Neuronal stem cell (in vitro differentiated cells): ENCODE measurements around the gene SMC5.
"Not testable (repeated sequence)": the region's sequence is repeated elsewhere in the genome, so short reads cannot be mapped to it uniquely, and the experiment has no call there.

Source experiments
- DNase-seq: peaks from one replicate; pipeline ENCODE4 v3.0.0-alpha.2; 2013; ENCODE audit warnings: low spot score
- H2AFZ ChIP-seq: one replicate; pipeline ENCODE4 v1.6.1; 2013; ENCODE audit warnings: mild to moderate bottlenecking, low read length, inconsistent platforms
- H2AK5ac ChIP-seq: 2 replicates; pipeline ENCODE4 v1.6.1; 2013; ENCODE audit warnings: low read depth, mild to moderate bottlenecking, inconsistent platforms, low read length, moderate library complexity, mixed read lengths
- H2BK120ac ChIP-seq: 2 replicates; pipeline ENCODE4 v1.6.1; 2013; ENCODE audit warnings: low read depth, mild to moderate bottlenecking, inconsistent platforms, low read length, moderate library complexity, mixed read lengths
- H2BK12ac ChIP-seq: one replicate; pipeline ENCODE4 v1.6.1; 2013; ENCODE audit warnings: low read length, inconsistent platforms
- H2BK15ac ChIP-seq: 2 replicates; pipeline ENCODE4 v1.6.1; 2013; ENCODE audit warnings: mild to moderate bottlenecking, low read length, inconsistent platforms, mixed read lengths
- H2BK5ac ChIP-seq: one replicate; pipeline ENCODE4 v1.6.1; 2013; ENCODE audit warnings: inconsistent platforms, mild to moderate bottlenecking, low read length, moderate library complexity
- H3K14ac ChIP-seq: one replicate; pipeline ENCODE4 v1.6.1; 2013; ENCODE audit warnings: low read length, inconsistent platforms
- H3K18ac ChIP-seq: 2 replicates; pipeline ENCODE4 v1.6.1; 2013; ENCODE audit warnings: low read length, inconsistent platforms
- H3K23ac ChIP-seq: 2 replicates; pipeline ENCODE4 v1.6.1; 2013; ENCODE audit warnings: low read depth, mild to moderate bottlenecking, mixed read lengths, low read length, inconsistent platforms; ENCODE audit not compliant: poor library complexity
- H3K27ac ChIP-seq: replicated peaks from 3 replicates; pipeline ENCODE4 v1.5.1; 2013; ENCODE audit warnings: low read length, inconsistent platforms
- H3K27me3 ChIP-seq, 3 experiments: 2 replicates each; pipeline ENCODE4 v1.6.1; 2013; ENCODE audit warnings: low read length in 3 of 3, mild to moderate bottlenecking in 2 of 3, inconsistent platforms in 1 of 3, low read depth in 1 of 3, mixed read lengths in 1 of 3, moderate library complexity in 1 of 3; ENCODE audit not compliant: control insufficient read depth in 3 of 3, insufficient read depth in 3 of 3
- H3K36me3 ChIP-seq, 2 donors: replicated peaks in 1 of 2; 2 replicates each; pipeline ENCODE4 v1.6.1; 2013; ENCODE audit warnings: low read length in 2 of 2; ENCODE audit not compliant: control insufficient read depth in 2 of 2, insufficient read depth in 2 of 2
- H3K4ac ChIP-seq: 2 replicates; pipeline ENCODE4 v1.6.1; 2013; ENCODE audit warnings: inconsistent platforms, mild to moderate bottlenecking, low read length, moderate library complexity
- H3K4me1 ChIP-seq, 2 donors: 1 replicate in 1 of 2; 2 replicates in 1 of 2; pipeline ENCODE4 v1.6.1; 2013; ENCODE audit warnings: low read length in 2 of 2, low read depth in 1 of 2; ENCODE audit not compliant: control insufficient read depth in 2 of 2, insufficient read depth in 1 of 2
- H3K4me2 ChIP-seq: one replicate; pipeline ENCODE4 v1.6.1; 2013; ENCODE audit warnings: mild to moderate bottlenecking, low read length, inconsistent platforms; ENCODE audit not compliant: insufficient read depth, poor library complexity, severe bottlenecking
- H3K4me3 ChIP-seq, 2 donors: 2 replicates each; pipeline ENCODE4 v1.5.1; 2013; ENCODE audit warnings: low read length in 2 of 2, mild to moderate bottlenecking in 2 of 2, inconsistent platforms in 1 of 2, moderate library complexity in 1 of 2
- H3K79me1 ChIP-seq: one replicate; pipeline ENCODE4 v1.6.1; 2013; ENCODE audit warnings: low read depth, mild to moderate bottlenecking, inconsistent platforms, low read length, moderate library complexity
- H3K9ac ChIP-seq: one replicate; pipeline ENCODE4 v1.6.1; 2013; ENCODE audit warnings: mild to moderate bottlenecking, low read depth, low read length, inconsistent platforms; ENCODE audit not compliant: poor library complexity
- H3K9me3 ChIP-seq, 2 donors: replicated peaks in 1 of 2; 2 replicates each; pipeline versions ENCODE3 to v1.6.1; 2013; ENCODE audit warnings: low read length in 2 of 2, mild to moderate bottlenecking in 2 of 2, inconsistent platforms in 1 of 2, low read depth in 1 of 2, mixed read lengths in 1 of 2, moderate library complexity in 1 of 2; ENCODE audit not compliant: control insufficient read depth in 2 of 2, insufficient read depth in 1 of 2
- H4K8ac ChIP-seq: one replicate; pipeline ENCODE4 v1.6.1; 2013; ENCODE audit warnings: low read depth, mild to moderate bottlenecking, inconsistent platforms, low read length, moderate library complexity
- H4K91ac ChIP-seq: one replicate; pipeline ENCODE4 v1.6.1; 2013; ENCODE audit warnings: low read length, low read depth, mild to moderate bottlenecking, inconsistent platforms; ENCODE audit not compliant: poor library complexity
- WGBS, 2 donors: extraction: QIAGEN DNeasy Blood & Tissue Kit; methylation state at CpG; one replicate each; pipeline ENCODE4 v1.1.7; 2013; ENCODE audit warnings: missing lambda C conversion rate in 2 of 2, mixed read lengths in 1 of 2; ENCODE audit not compliant: insufficient read length in 2 of 2, insufficient replicate concordance in 1 of 2; ENCODE audit errors: extremely low coverage in 2 of 2; 5-methylcytosine and 5-hydroxymethylcytosine counted together

Gene SMC5

GRCh38 chr9:70328625-70329024 is 69.8 kb downstream of the SMC5 start:
- H4K8ac ChIP-seq, H2BK12ac ChIP-seq, H2AFZ ChIP-seq, H3K4ac ChIP-seq, H2BK5ac ChIP-seq, H3K27me3 ChIP-seq, H3K27ac ChIP-seq, H2BK15ac ChIP-seq, H4K91ac ChIP-seq, H3K9ac ChIP-seq, H2AK5ac ChIP-seq, H2BK120ac ChIP-seq, H3K23ac ChIP-seq, H3K4me3 ChIP-seq, H3K4me2 ChIP-seq, DNase-seq, H3K79me1 ChIP-seq, H3K14ac ChIP-seq, H3K18ac ChIP-seq, H3K4me1 ChIP-seq: not testable (repeated sequence)
- WGBS, 2 donors = no CpG with 5 or more reads among the region's 4 CpGs
- Histone ChIP-seq H3K36me3 (peaks cover 24 to 97% of the 10 kb centered on the region in 2 donors), H3K9me3 (peaks cover 15 to 31% of the 10 kb centered on the region in 2 donors)

GRCh38 chr9:70340572-70340971 is 81.8 kb downstream of the SMC5 start:
- Histone ChIP-seq H2BK12ac (no peak overlapping the region), H2AFZ (no peak overlapping the region), H3K4me3 (no peak overlapping the region), H3K18ac (no peak overlapping the region), H4K91ac (no peak overlapping the region), H3K4me1 (no peaks in the 10 kb centered on the region), H3K4me2 (no peak overlapping the region), H2BK15ac (no peak overlapping the region), H2BK120ac (no peak overlapping the region), H2AK5ac (no peak overlapping the region), H3K27me3 (no peaks in the 10 kb centered on the region), H3K36me3 (peaks cover 2 to 47% of the 10 kb centered on the region in 2 donors), H3K79me1 (no peaks in the 10 kb centered on the region), H3K9me3 (no peaks in the 10 kb centered on the region), H4K8ac (no peak overlapping the region), H3K27ac (no peak overlapping the region), H3K4ac (no peak overlapping the region), H3K9ac (no peak overlapping the region), H2BK5ac (no peak overlapping the region), H3K14ac (no peak overlapping the region), H3K23ac (no peak overlapping the region)
- DNase-seq = no peak
- WGBS, 2 donors = no CpG with 5 or more reads among the region's 1 CpG

- H3K4me3 ChIP-seq = no peak overlapping the region
- DNase-seq = no peak
- H3K27me3 ChIP-seq = no peaks in the 10 kb centered on the region
- H3K4me2 ChIP-seq = no peak overlapping the region
- no peak overlapping the region for H2BK5ac ChIP-seq
- H3K9me3 ChIP-seq = no peaks in the 10 kb centered on the region
- H2AK5ac ChIP-seq = no peak overlapping the region
- H2BK120ac ChIP-seq = no peak overlapping the region
- H3K36me3 ChIP-seq = peaks cover 3 to 74% of the 10 kb centered on the region in 2 donors
- no peak overlapping the region for H2BK15ac ChIP-seq
- no peak overlapping the region for H3K18ac ChIP-seq
- no peak overlapping the region for H3K23ac ChIP-seq
- no peak overlapping the region for H2AFZ ChIP-seq
- H3K9ac ChIP-seq = no peak overlapping the region
- H3K14ac ChIP-seq = no peak overlapping the region
- H3K27ac ChIP-seq = no peak overlapping the region
- no peak overlapping the region for H4K8ac ChIP-seq
- H3K4ac ChIP-seq = no peak overlapping the region
- no peaks in the 10 kb centered on the region for H3K4me1 ChIP-seq
- H4K91ac ChIP-seq = no peak overlapping the region
- no CpG with 5 or more reads among the region's 2 CpGs for WGBS, 2 donors
- H2BK12ac ChIP-seq = no peak overlapping the region
- no peaks in the 10 kb centered on the region for H3K79me1 ChIP-seq
Observed at GRCh38 chr9:70347046-70347445, 88.3 kb downstream of the SMC5 start.

- Histone ChIP-seq H3K27me3 (no peaks in the 10 kb centered on the region), H3K4me2 (no peak overlapping the region), H4K8ac (no peak overlapping the region), H3K4me1 (no peaks in the 10 kb centered on the region), H3K9me3 (no peaks in the 10 kb centered on the region), H3K27ac (no peak overlapping the region), H3K18ac (no peak overlapping the region), H4K91ac (no peak overlapping the region), H3K9ac (no peak overlapping the region), H3K14ac (no peak overlapping the region), H2AK5ac (no peak overlapping the region), H3K36me3 (peaks cover 0 to 74% of the 10 kb centered on the region in 2 donors), H2BK5ac (no peak overlapping the region), H3K23ac (no peak overlapping the region), H3K4me3 (no peak overlapping the region), H3K4ac (no peak overlapping the region), H2BK15ac (no peak overlapping the region), H3K79me1 (no peaks in the 10 kb centered on the region), H2BK120ac (no peak overlapping the region), H2AFZ (no peak overlapping the region), H2BK12ac (no peak overlapping the region)
- no peak for DNase-seq
- no CpG with 5 or more reads among the region's 1 CpG for WGBS, 2 donors
Observed at GRCh38 chr9:70352356-70352755, 93.6 kb downstream of the SMC5 start.
